Measurements from ENCODE around the gene C19orf73.

The C19orf73 gene

GRCh38 chr19:49153167-49153809 lies 34.3 kb upstream of the C19orf73 start:
- TF ChIP-seq, protein P1, sequence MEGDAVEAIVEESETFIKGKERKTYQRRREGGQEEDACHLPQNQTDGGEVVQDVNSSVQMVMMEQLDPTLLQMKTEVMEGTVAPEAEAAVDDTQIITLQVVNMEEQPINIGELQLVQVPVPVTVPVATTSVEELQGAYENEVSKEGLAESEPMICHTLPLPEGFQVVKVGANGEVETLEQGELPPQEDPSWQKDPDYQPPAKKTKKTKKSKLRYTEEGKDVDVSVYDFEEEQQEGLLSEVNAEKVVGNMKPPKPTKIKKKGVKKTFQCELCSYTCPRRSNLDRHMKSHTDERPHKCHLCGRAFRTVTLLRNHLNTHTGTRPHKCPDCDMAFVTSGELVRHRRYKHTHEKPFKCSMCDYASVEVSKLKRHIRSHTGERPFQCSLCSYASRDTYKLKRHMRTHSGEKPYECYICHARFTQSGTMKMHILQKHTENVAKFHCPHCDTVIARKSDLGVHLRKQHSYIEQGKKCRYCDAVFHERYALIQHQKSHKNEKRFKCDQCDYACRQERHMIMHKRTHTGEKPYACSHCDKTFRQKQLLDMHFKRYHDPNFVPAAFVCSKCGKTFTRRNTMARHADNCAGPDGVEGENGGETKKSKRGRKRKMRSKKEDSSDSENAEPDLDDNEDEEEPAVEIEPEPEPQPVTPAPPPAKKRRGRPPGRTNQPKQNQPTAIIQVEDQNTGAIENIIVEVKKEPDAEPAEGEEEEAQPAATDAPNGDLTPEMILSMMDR (IDR thresholded peaks at IDR 0.05; ENCODE audit: control extremely low read depth, extremely low read depth, low read depth, missing control alignments), result no peak
- no peak for DNase-seq (ENCODE audit: extremely low spot score)
- CTCF ChIA-PET, result no interaction called here
- POLR2A ChIA-PET, result no interaction called here

DNA sequence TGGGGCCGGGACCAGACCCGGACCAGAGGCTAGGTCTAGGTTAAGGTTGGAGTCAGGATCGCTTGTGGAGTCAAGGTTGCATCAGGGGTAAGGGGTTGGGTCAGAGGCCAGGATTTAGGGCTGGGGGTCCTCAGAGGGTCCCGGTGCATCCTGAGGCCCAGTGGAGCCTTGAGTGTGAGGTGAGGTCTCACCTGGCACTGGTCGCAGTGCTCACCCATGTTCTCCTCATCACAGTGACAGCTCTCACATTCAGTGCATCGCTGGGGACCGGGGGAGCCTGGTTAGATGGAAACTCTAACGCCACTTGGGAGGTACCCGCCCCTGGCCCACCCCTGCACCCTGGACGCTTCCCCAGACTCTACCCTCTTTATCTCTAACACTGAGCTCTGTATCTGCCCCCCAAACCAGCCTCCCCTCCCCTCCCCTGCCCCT lies 33.2 kb upstream of the C19orf73 start:
- POLR2A ChIA-PET, result interaction anchor here (0.7 kb wide), 1 partner anchor 276 kb away, joined by 3 read pairs; no protein-coding TSS in a partner anchor
- CTCF ChIA-PET, result interaction anchor here (1.3 kb wide), 1 partner anchor 54 kb away, joined by 5 read pairs; no protein-coding TSS in a partner anchor
- TF ChIP-seq, protein P1 (IDR thresholded peaks at IDR 0.05; ENCODE audit: control extremely low read depth, extremely low read depth, low read depth, missing control alignments), result no peak
- no peak for DNase-seq (ENCODE audit: extremely low spot score)

DNA sequence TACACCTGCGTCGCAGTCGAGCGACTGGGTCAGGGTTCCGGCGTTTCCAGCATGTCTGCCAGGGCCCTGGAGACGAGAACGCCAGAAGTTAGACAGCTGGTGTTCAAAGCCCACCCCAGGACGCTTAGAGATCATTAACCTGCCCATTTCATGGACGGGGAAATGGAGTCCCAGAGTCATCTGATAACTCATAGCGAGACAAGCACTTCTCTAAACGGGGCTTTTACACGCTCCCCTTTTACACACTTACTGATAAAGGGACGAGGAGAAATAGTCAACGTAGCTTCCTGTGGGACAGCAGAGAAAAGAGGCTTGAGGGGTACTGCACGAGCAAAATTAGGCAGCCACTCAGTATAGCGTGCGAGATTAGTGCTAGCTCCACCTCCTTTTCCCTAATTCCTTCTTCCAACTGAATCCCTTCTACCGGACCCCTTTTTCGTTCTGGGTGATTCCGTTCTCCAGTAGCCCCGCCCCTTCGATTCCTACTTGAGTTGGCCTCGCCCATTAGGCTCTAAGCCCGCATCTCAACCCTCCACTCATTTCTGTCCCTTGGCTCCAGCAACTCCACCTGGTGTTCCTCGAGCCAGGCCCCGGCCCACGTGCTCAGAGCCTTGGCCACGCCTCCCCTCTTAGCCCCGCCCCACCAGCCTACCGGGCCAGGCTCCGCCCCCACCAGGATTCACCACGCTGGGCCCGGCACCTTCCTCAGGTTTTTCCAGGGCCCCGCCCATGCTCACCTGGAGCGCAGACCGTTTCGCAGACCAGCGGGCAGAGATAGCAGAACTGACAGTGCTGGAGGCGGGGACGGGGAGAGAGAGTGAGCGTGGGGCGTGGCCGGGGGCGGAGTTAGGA lies 32.5 kb upstream of the C19orf73 start:
- POLR2A ChIA-PET, result no interaction called here
- no peak for DNase-seq (ENCODE audit: extremely low spot score)
- CTCF ChIA-PET, result interaction anchor here (0.7 to 1.4 kb wide), 4 partner anchors 38 to 57 kb away, joined by 3 to 5 read pairs (median 4); partner anchors contain the start of gene LIN7B
- TF ChIP-seq, protein P1 (IDR thresholded peaks at IDR 0.05; ENCODE audit: control extremely low read depth, extremely low read depth, low read depth, missing control alignments), result no peak

GRCh38 chr19:49150944-49151243 lies 32.0 kb upstream of the C19orf73 start:
- no peak for DNase-seq (ENCODE audit: extremely low spot score)
- CTCF ChIA-PET, result interaction anchor here (0.7 to 1.4 kb wide), 3 partner anchors 37 to 58 kb away, joined by 3 to 4 read pairs (median 3); partner anchors contain the start of gene LIN7B
- POLR2A ChIA-PET, result interaction anchor here (0.6 kb wide), 1 partner anchor 197 kb away, joined by 5 read pairs; no protein-coding TSS in a partner anchor
- TF ChIP-seq, protein P1 (IDR thresholded peaks at IDR 0.05; ENCODE audit: control extremely low read depth, extremely low read depth, low read depth, missing control alignments), result no peak

GRCh38 chr19:49150106-49150943 lies 31.4 kb upstream of the C19orf73 start:
- peak; percentile 72 for DNase-seq (ENCODE audit: extremely low spot score)
- TF ChIP-seq, protein P1 (IDR thresholded peaks at IDR 0.05; ENCODE audit: control extremely low read depth, extremely low read depth, low read depth, missing control alignments), result no peak
- ChIA-PET CTCF (interaction anchor here (0.9 to 1.4 kb wide), 4 partner anchors 37 to 157 kb away, joined by 3 to 4 read pairs (median 4); partner anchors contain the start of genes GYS1, LIN7B and RUVBL2), POLR2A (interaction anchor here (0.6 kb wide), 1 partner anchor 198 kb away, joined by 5 read pairs; no protein-coding TSS in a partner anchor)
